ENCODE data around the gene THRA. TPM values are rescaled to one million over a fixed set of nuclear protein-coding genes. Genes with fewer than 3 reads are reported as not detected.

The THRA gene
- total and polyA plus RNA-seq, 9 of the 15 experiments (the other 6 are each of a cell fraction or from before 2014, with no cell fraction given): 0.34 to 23.4 (median 12.7) TPM

DNA sequence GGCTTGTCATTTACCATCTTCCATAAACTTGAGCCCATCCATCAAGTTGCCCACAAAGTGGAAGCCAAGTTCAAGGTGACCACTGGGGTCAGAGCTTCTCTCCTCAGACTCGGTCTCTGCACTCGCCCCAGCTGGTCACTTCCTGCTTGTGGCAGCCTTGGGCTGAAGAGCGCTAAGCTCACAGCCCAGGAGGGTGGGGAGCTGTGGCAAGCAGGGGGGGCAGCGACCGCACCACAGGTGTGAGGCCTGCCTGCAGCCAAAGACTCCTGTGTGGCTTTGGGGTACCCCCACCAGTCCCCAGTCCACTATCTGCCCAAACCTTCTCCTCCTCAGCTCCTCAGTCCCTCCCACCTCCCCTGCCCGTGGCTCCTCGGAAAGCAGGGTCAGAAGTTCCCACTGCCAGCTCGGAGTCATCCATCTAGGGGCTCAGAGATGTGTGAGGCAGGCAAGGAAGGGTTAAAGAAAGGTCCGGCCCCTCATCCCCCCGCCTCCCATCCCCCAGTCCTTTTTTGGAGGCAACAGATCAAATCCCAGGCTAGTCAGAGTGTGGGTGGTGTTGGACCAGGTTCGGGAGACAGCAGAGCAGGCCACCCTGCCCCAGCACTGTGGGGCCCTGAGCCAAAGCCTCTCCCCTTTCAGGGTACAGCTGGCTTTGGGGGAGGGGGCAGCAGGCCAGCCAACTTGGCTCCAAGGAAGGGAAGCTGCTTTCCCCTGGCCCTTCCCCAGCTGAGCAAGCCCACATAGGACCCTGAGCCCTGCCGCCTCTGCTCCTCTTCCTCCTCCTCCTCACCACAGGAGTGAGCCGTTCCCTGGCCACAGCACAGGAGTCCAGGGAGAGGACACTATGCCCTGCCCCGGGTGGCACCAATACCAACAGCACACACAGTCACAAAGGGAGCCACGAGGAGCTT, 44.3 kb upstream of the THRA start (continued):
- TF ChIP-seq, protein P1, sequence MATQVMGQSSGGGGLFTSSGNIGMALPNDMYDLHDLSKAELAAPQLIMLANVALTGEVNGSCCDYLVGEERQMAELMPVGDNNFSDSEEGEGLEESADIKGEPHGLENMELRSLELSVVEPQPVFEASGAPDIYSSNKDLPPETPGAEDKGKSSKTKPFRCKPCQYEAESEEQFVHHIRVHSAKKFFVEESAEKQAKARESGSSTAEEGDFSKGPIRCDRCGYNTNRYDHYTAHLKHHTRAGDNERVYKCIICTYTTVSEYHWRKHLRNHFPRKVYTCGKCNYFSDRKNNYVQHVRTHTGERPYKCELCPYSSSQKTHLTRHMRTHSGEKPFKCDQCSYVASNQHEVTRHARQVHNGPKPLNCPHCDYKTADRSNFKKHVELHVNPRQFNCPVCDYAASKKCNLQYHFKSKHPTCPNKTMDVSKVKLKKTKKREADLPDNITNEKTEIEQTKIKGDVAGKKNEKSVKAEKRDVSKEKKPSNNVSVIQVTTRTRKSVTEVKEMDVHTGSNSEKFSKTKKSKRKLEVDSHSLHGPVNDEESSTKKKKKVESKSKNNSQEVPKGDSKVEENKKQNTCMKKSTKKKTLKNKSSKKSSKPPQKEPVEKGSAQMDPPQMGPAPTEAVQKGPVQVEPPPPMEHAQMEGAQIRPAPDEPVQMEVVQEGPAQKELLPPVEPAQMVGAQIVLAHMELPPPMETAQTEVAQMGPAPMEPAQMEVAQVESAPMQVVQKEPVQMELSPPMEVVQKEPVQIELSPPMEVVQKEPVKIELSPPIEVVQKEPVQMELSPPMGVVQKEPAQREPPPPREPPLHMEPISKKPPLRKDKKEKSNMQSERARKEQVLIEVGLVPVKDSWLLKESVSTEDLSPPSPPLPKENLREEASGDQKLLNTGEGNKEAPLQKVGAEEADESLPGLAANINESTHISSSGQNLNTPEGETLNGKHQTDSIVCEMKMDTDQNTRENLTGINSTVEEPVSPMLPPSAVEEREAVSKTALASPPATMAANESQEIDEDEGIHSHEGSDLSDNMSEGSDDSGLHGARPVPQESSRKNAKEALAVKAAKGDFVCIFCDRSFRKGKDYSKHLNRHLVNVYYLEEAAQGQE (IDR thresholded peaks at IDR 0.05; ENCODE audit: borderline replicate concordance): 0 out of 2 replicates have a peak, but pooled peaks have one; percentile 13
- TF ChIP-seq, protein P1 (CRISPR knock-in tag; IDR thresholded peaks at IDR 0.05; ENCODE audit: low read depth): no peak
- no peak for TF ChIP-seq MTA2 (IDR thresholded peaks at IDR 0.05; ENCODE audit: low read depth)
- no peak for TF ChIP-seq MEF2D (tag; conservative IDR thresholded peaks at IDR 0.05; ENCODE audit: low read depth)
- no peak for TF ChIP-seq ZNF76 (CRISPR knock-in tag; IDR thresholded peaks at IDR 0.05; ENCODE audit: borderline replicate concordance)
- no peak for TF ChIP-seq RNF2 (IDR thresholded peaks at IDR 0.05)
- TF ChIP-seq, protein P2, sequence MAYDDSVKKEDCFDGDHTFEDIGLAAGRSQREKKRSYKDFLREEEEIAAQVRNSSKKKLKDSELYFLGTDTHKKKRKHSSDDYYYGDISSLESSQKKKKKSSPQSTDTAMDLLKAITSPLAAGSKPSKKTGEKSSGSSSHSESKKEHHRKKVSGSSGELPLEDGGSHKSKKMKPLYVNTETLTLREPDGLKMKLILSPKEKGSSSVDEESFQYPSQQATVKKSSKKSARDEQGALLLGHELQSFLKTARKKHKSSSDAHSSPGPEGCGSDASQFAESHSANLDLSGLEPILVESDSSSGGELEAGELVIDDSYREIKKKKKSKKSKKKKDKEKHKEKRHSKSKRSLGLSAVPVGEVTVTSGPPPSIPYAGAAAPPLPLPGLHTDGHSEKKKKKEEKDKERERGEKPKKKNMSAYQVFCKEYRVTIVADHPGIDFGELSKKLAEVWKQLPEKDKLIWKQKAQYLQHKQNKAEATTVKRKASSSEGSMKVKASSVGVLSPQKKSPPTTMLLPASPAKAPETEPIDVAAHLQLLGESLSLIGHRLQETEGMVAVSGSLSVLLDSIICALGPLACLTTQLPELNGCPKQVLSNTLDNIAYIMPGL (CRISPR knock-in tag; IDR thresholded peaks at IDR 0.05): no peak
- TF ChIP-seq ZNF583 (CRISPR knock-in tag; IDR thresholded peaks at IDR 0.05): no peak
- no peak for TF ChIP-seq ZNF764 (CRISPR knock-in tag; IDR thresholded peaks at IDR 0.05; ENCODE audit: low read depth)
- TF ChIP-seq SLC30A9 (CRISPR knock-in tag; IDR thresholded peaks at IDR 0.05): no peak
- no peak for TF ChIP-seq SETDB1 (IDR thresholded peaks at IDR 0.05; ENCODE audit: low read length)
- TF ChIP-seq MEF2A (IDR thresholded peaks at IDR 0.05; ENCODE audit: control insufficient read depth, low read depth, low read length): no peak
- TF ChIP-seq SRSF1 (IDR thresholded peaks at IDR 0.05; ENCODE audit: low read depth, low read length): no peak
- no peak for TF ChIP-seq SREBF2 (CRISPR knock-in tag; IDR thresholded peaks at IDR 0.05)
- TF ChIP-seq, protein P3, sequence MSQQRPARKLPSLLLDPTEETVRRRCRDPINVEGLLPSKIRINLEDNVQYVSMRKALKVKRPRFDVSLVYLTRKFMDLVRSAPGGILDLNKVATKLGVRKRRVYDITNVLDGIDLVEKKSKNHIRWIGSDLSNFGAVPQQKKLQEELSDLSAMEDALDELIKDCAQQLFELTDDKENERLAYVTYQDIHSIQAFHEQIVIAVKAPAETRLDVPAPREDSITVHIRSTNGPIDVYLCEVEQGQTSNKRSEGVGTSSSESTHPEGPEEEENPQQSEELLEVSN (IDR thresholded peaks at IDR 0.05; ENCODE audit: borderline replicate concordance in 1 of 2, extremely low read depth in 1 of 2, insufficient read depth in 1 of 2, insufficient read length in 1 of 2, low read depth in 1 of 2, low read length in 1 of 2, poor library complexity in 1 of 2, severe bottlenecking in 1 of 2): no peak

Measured in K562 (cell line).